Liver (tissue), 9 donors: Measurements from ENCODE around the gene SAMD4A. TPM values are rescaled to one million over a fixed set of nuclear protein-coding genes. Genes with fewer than 3 reads are reported as not detected.

Experiments
- DNase-seq: peaks from one replicate; pipeline ENCODE4 v3.0.0-alpha.2; 2017; ENCODE audit warnings: low spot score
- H3K27ac ChIP-seq, 2 donors: one replicate each; pipeline ENCODE4 v1.7.0; 2013; ENCODE audit warnings: inconsistent platforms in 2 of 2, low read length in 2 of 2, control low read depth in 1 of 2, low read depth in 1 of 2, mild to moderate bottlenecking in 1 of 2
- H3K27me3 ChIP-seq, 4 donors: one replicate each; pipeline versions ENCODE4 v1.6.1 to v1.7.0; 2013; ENCODE audit warnings: low read length in 3 of 4, inconsistent platforms in 1 of 4, mild to moderate bottlenecking in 1 of 4, moderate library complexity in 1 of 4; ENCODE audit not compliant: control insufficient read depth in 4 of 4, insufficient read depth in 4 of 4
- H3K36me3 ChIP-seq, 4 donors: one replicate each; pipeline versions ENCODE4 v1.6.1 to v1.7.0; 2013; ENCODE audit warnings: low read length in 3 of 4, mild to moderate bottlenecking in 3 of 4, low read depth in 1 of 4, moderate library complexity in 1 of 4; ENCODE audit not compliant: control insufficient read depth in 4 of 4, insufficient read depth in 3 of 4
- H3K4me1 ChIP-seq, 4 donors: one replicate each; pipeline versions ENCODE4 v1.6.1 to v1.7.0; 2013; ENCODE audit warnings: low read length in 3 of 4, mild to moderate bottlenecking in 3 of 4, moderate library complexity in 1 of 4; ENCODE audit not compliant: control insufficient read depth in 4 of 4, insufficient read depth in 4 of 4
- H3K4me3 ChIP-seq, 3 donors: one replicate each; pipeline versions ENCODE4 v1.6.1 to v1.7.0; 2013; ENCODE audit warnings: low read length in 3 of 3, control low read depth in 1 of 3, low read depth in 1 of 3, mild to moderate bottlenecking in 1 of 3
- H3K9ac ChIP-seq, 2 donors: one replicate each; pipeline ENCODE4 v1.7.0; 2013; ENCODE audit warnings: low read length in 2 of 2, mild to moderate bottlenecking in 2 of 2, moderate library complexity in 2 of 2, control low read depth in 1 of 2, low read depth in 1 of 2
- H3K9me3 ChIP-seq, 4 donors: one replicate each; pipeline versions ENCODE4 v1.6.1 to v1.7.0; 2013; ENCODE audit warnings: low read length in 3 of 4; ENCODE audit not compliant: control insufficient read depth in 4 of 4
- ATF3 ChIP-seq: IDR thresholded peaks from 2 replicates; pipeline ENCODE4 v1.6.1; 2016; ENCODE audit warnings: antibody characterized with exemption
- CTCF ChIP-seq: fragments of 150-350 bp; IDR thresholded peaks from 2 replicates; pipeline ENCODE4 v1.5.1; 2017; ENCODE audit warnings: improper control_type of control experiment, low read depth, low read length; ENCODE audit not compliant: missing input control
- FOXA1 ChIP-seq: IDR thresholded peaks from 2 replicates; pipeline ENCODE4 v1.6.1; 2016; ENCODE audit warnings: antibody characterized with exemption
- MAX ChIP-seq: IDR thresholded peaks from 2 replicates; pipeline ENCODE4 v1.6.1; 2016; ENCODE audit warnings: antibody characterized with exemption
- NR2F2 ChIP-seq: IDR thresholded peaks from 2 replicates; pipeline ENCODE4 v1.6.1; 2016; ENCODE audit warnings: antibody characterized with exemption
- RAD21 ChIP-seq, 2 donors: IDR thresholded peaks; 2 replicates each; pipeline ENCODE4 v1.6.1; 2016; ENCODE audit warnings: antibody characterized with exemption in 2 of 2, mild to moderate bottlenecking in 2 of 2
- REST ChIP-seq: IDR thresholded peaks from 2 replicates; pipeline ENCODE4 v1.6.1; 2016; ENCODE audit warnings: antibody characterized with exemption, mild to moderate bottlenecking
- RXRA ChIP-seq, 2 donors: IDR thresholded peaks; 2 replicates each; pipeline ENCODE4 v1.6.1; 2017 to 2018; ENCODE audit warnings: antibody characterized with exemption in 2 of 2, mild to moderate bottlenecking in 1 of 2
- TAF1 ChIP-seq: conservative IDR thresholded peaks from 2 replicates; pipeline ENCODE4 v1.6.1; 2016; ENCODE audit warnings: antibody characterized with exemption, mild to moderate bottlenecking
- YY1 ChIP-seq: IDR thresholded peaks from 2 replicates; pipeline ENCODE4 v1.6.1; 2016; ENCODE audit warnings: antibody characterized with exemption, mild to moderate bottlenecking
- WGBS: extraction: QIAGEN DNeasy Blood & Tissue Kit; methylation state at CpG from one replicate; pipeline ENCODE4 v1.1.7; 2013; 5-methylcytosine and 5-hydroxymethylcytosine counted together
- polyA plus RNA-seq, 2 donors: library from polyadenylated mRNA; stranded (reverse) in 1 of 2; unstranded in 1 of 2; fragments of 200-250 nt in 1 of 2; fragments of >200 nt in 1 of 2; fragmentation: Nextera tagmentation in 1 of 2; extraction: Ambion mirVana in 1 of 2; gene quantifications; one replicate each; pipeline versions ENCODE4 v1.2.1 to v1.2.3, GENCODE V29; 2013 to 2015
- total RNA-seq, 2 donors: library from RNA; depleted of rRNA; stranded (reverse); fragments of >200 nt; gene quantifications; one replicate each; pipeline ENCODE4 v1.2.3, GENCODE V29; 2014
- donor health status: healthy.
- donor health status: healthy.
- donor health status: healthy.
- donor health status: healthy.
- donor health status: healthy.

The SAMD4A gene
- total and polyA plus RNA-seq, 4 donors, result 4.3 to 17.8 (median 8.1) TPM

GRCh38 chr14:54565785-54566409 is 1.0 kb upstream of the SAMD4A start:
- under 1% methylated on average over 73 of the region's 73 CpGs for WGBS
- TF ChIP-seq FOXA1 (no peak), CTCF (no peak), RXRA (IDR thresholded peaks at IDR 0.05) (no peak), YY1 (no peak), REST (peak; percentile 71), TAF1 (peak; percentile 85), ATF3 (peak; percentile 44)
- H3K4me1 ChIP-seq, result peaks cover 0 to 33% (median 20%) of the 10 kb centered on the region in 4 donors
- peak overlapping the region; percentile 66 to 79 (median 72) for H3K4me3 ChIP-seq
- peak overlapping the region; percentile 98 for H3K27ac ChIP-seq
- H3K36me3 ChIP-seq, result no peaks in the 10 kb centered on the region
- no peaks in the 10 kb centered on the region for H3K27me3 ChIP-seq
- peak; percentile 69 for DNase-seq
- no peaks in the 10 kb centered on the region for H3K9me3 ChIP-seq
- H3K9ac ChIP-seq, result peak overlapping the region; percentile 86 to 97

- Histone ChIP-seq H3K4me1 (peaks cover 0 to 33% (median 20%) of the 10 kb centered on the region in 4 donors), H3K27ac (peak overlapping the region; percentile 98), H3K9me3 (peaks cover 0 to 3% (median 0%) of the 10 kb centered on the region in 4 donors), H3K9ac (peak overlapping the region; percentile 54 to 97), H3K4me3 (peak overlapping the region; percentile 66 to 79 (median 72)), H3K27me3 (no peaks in the 10 kb centered on the region), H3K36me3 (no peaks in the 10 kb centered on the region)
- under 1% methylated on average over 31 of the region's 31 CpGs for WGBS
- DNase-seq, result no peak
- TF ChIP-seq NR2F2 (no peak), FOXA1 (no peak), YY1 (peak; percentile 21)
Observed at GRCh38 chr14:54567224-54567638, 303 bp downstream of the SAMD4A start.

- Histone ChIP-seq H3K9me3 (peaks cover 0 to 5% (median under 1%) of the 10 kb centered on the region in 4 donors), H3K27me3 (no peaks in the 10 kb centered on the region), H3K27ac (peak overlapping the region; percentile 98), H3K4me1 (peaks cover 0 to 33% (median 20%) of the 10 kb centered on the region in 4 donors), H3K4me3 (peak overlapping the region; percentile 66 to 79 (median 72)), H3K36me3 (no peaks in the 10 kb centered on the region), H3K9ac (peak overlapping the region; percentile 49 to 97)
- under 1% methylated on average over 70 of the region's 70 CpGs for WGBS
- TF ChIP-seq MAX (no peak), RAD21 (IDR thresholded peaks at IDR 0.05) (peak in 1 of 2 donors; percentile 2)
- peak; percentile 39 for DNase-seq
Observed at GRCh38 chr14:54567639-54568561, 972 bp downstream of the SAMD4A start.
